ENCODE results near the gene DNAAF3.

DNA sequence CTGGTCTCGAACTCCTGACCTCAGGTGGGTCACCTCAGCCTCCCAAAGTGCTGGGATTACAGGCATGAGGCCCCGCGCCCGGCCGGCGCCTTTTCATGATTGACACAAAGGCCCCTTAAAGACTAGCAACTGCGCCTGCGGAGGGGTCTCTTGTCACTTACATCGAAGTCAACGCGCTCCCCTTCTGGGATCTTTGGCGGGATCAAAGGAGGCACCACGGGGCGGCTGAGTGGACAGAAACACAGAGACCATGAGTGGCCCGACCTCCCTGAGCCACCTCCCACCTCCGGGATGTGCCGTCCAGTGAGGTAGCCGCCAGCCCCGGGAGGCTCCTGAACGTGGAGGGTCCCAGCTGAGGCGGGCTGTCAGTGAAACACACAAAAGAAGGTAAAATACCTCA lies 24.7 kb downstream of the DNAAF3 start:
- no peak for TF ChIP-seq TAF1 (IDR thresholded peaks at IDR 0.05; ENCODE audit: borderline replicate concordance, low read depth, low read length)
- no peak for TF ChIP-seq POLR2A (IDR thresholded peaks at IDR 0.05; ENCODE audit: low read depth, low read length)
- no peak for TF ChIP-seq POLR2AphosphoS5 (IDR thresholded peaks at IDR 0.05; ENCODE audit: low read depth, low read length)
